G401 (cell line): Measurements from ENCODE around the gene STMN3. TPM values are rescaled to one million over a fixed set of nuclear protein-coding genes. Genes with fewer than 3 reads are reported as not detected.

Source experiments
- DNase-seq: peaks from one replicate; pipeline ENCODE4 v3.0.0-alpha.2; 2015; ENCODE audit warnings: low spot score
- in situ Hi-C: cut with HindIII; loops from 2 replicates; pipeline ENCODE4 v1.10.0; 2016; ENCODE audit warnings: low sequenced_read_pairs, mixed read lengths
- total RNA-seq: library from RNA; depleted of rRNA; stranded (reverse); fragments of >200 nt; shearing (Covaris generic); gene quantifications from 2 replicates; pipeline ENCODE4 v1.2.3, GENCODE V29; 2014

The STMN3 gene
- total RNA-seq, 1 experiment from 2014 or later, result 179 TPM

GRCh38 chr20:63693083-63693732, 40.0 kb upstream of the STMN3 start:
- in situ Hi-C loops, result no loop called here
- DNase-seq, result no peak

- peak; percentile 19 for DNase-seq
- in situ Hi-C loops, result no loop called here
Observed at GRCh38 chr20:63692436-63693082, 39.3 kb upstream of the STMN3 start.

GRCh38 chr20:63691711-63692435, 38.6 kb upstream of the STMN3 start:
- in situ Hi-C loops, result no loop called here

GRCh38 chr20:63690898-63691710, 37.9 kb upstream of the STMN3 start:
- in situ Hi-C loops, result no loop called here
- DNase-seq, result no peak

More at GRCh38 chr20:63691711-63692435, 38.6 kb upstream of the STMN3 start:
- no peak for DNase-seq

GRCh38 chr20:63690003-63690897, 37.0 kb upstream of the STMN3 start:
- no peak for DNase-seq
- in situ Hi-C loops, result no loop called here

- no peak for DNase-seq
- in situ Hi-C loops, result no loop called here
Observed at GRCh38 chr20:63689046-63690002, 36.1 kb upstream of the STMN3 start.

- in situ Hi-C loops, result no loop called here
- DNase-seq, result no peak
Observed at GRCh38 chr20:63688228-63689045, 35.2 kb upstream of the STMN3 start.

GRCh38 chr20:63687419-63688178, 34.4 kb upstream of the STMN3 start:
- no peak for DNase-seq
- in situ Hi-C loops, result no loop called here

GRCh38 chr20:63686492-63687321, 33.5 kb upstream of the STMN3 start:
- no peak for DNase-seq
- in situ Hi-C loops, result no loop called here

- in situ Hi-C loops, result no loop called here
- no peak for DNase-seq
Observed at GRCh38 chr20:63686094-63686491, 32.9 kb upstream of the STMN3 start.

- no peak for DNase-seq
- in situ Hi-C loops, result no loop called here
Observed at GRCh38 chr20:63685269-63686026, 32.2 kb upstream of the STMN3 start.

GRCh38 chr20:63682384-63683139, 29.3 kb upstream of the STMN3 start:
- in situ Hi-C loops, result no loop called here

GRCh38 chr20:63681609-63682142, 28.5 kb upstream of the STMN3 start:
- DNase-seq, result no peak
- in situ Hi-C loops, result no loop called here

More at GRCh38 chr20:63682384-63683139, 29.3 kb upstream of the STMN3 start:
- no peak for DNase-seq
